RWPE2 (cell line): ENCODE measurements around the gene PTPRN2.
"Not testable (repeated sequence)": the region's sequence is repeated elsewhere in the genome, so short reads cannot be mapped to it uniquely, and the experiment has no call there.

Experiments used
- ATAC-seq: fragments of 200-7000 bp; cut with Tn5 transposase; 3 replicates; pipeline ENCODE4 v1.9.1; 2021; ENCODE audit warnings: low read depth
- DNase-seq: peaks from one replicate; pipeline ENCODE4 v3.0.0-alpha.2; 2020; ENCODE audit warnings: low spot score
- H3K27ac ChIP-seq: fragments of 450-650 bp; 2 replicates; pipeline ENCODE4 v1.5.1; 2017; ENCODE audit warnings: mild to moderate bottlenecking; ENCODE audit not compliant: poor library complexity, severe bottlenecking
- H3K27me3 ChIP-seq: fragments of 250-450 bp; sonication (Bioruptor Pico); 2 replicates; pipeline ENCODE4 v1.5.1; 2021; ENCODE audit warnings: mild to moderate bottlenecking, moderate library complexity; ENCODE audit not compliant: insufficient read depth, poor library complexity, severe bottlenecking
- H3K36me3 ChIP-seq: fragments of 250-450 bp; sonication (Bioruptor Pico); 2 replicates; pipeline ENCODE4 v1.5.1; 2020; ENCODE audit warnings: low read depth, mild to moderate bottlenecking, moderate library complexity
- H3K4me1 ChIP-seq: fragments of 250-450 bp; sonication (Bioruptor Pico); 2 replicates; pipeline ENCODE4 v1.5.1; 2021; ENCODE audit warnings: mild to moderate bottlenecking, moderate library complexity; ENCODE audit not compliant: insufficient read depth, poor library complexity, severe bottlenecking
- H3K4me3 ChIP-seq: fragments of 250-450 bp; sonication (Bioruptor Pico); 2 replicates; pipeline ENCODE4 v1.5.1; 2021; ENCODE audit warnings: mild to moderate bottlenecking, moderate library complexity; ENCODE audit not compliant: severe bottlenecking
- H3K9me3 ChIP-seq: fragments of 250-450 bp; sonication (Bioruptor Pico); 2 replicates; pipeline ENCODE4 v1.5.1; 2021; ENCODE audit warnings: mild to moderate bottlenecking, moderate library complexity; ENCODE audit not compliant: severe bottlenecking
- CTCF ChIP-seq: fragments of 450-650 bp; IDR thresholded peaks from one replicate; pipeline ENCODE4 v1.5.1; 2017; ENCODE audit warnings: mild to moderate bottlenecking, moderate library complexity; ENCODE audit not compliant: poor library complexity, severe bottlenecking

Gene PTPRN2

GRCh38 chr7:158458096-158458495, 129.5 kb downstream of the PTPRN2 start:
- no peak for ATAC-seq
- Histone ChIP-seq H3K9me3 (no peaks in the 10 kb centered on the region), H3K4me1 (no peaks in the 10 kb centered on the region), H3K36me3 (no peaks in the 10 kb centered on the region), H3K27me3 (no peaks in the 10 kb centered on the region), H3K4me3 (no peak overlapping the region), H3K27ac (no peak overlapping the region)
- TF ChIP-seq CTCF: no peak
- DNase-seq: no peak

GRCh38 chr7:158457586-158457985, 130.0 kb downstream of the PTPRN2 start:
- not testable (repeated sequence) for H3K27me3 ChIP-seq, ATAC-seq, H3K4me1 ChIP-seq, H3K9me3 ChIP-seq, H3K4me3 ChIP-seq, H3K36me3 ChIP-seq, H3K27ac ChIP-seq, DNase-seq

- no peak for TF ChIP-seq CTCF
Measured at GRCh38 chr7:158454631-158455030, 133.0 kb downstream of the PTPRN2 start.

GRCh38 chr7:158453663-158454062, 134.0 kb downstream of the PTPRN2 start:
- no peaks in the 10 kb centered on the region for H3K9me3 ChIP-seq
- H3K27ac ChIP-seq: no peak overlapping the region
- TF ChIP-seq CTCF: no peak
- DNase-seq (no peak), ATAC-seq (no peak)
- H3K4me1 ChIP-seq: no peaks in the 10 kb centered on the region
- peaks cover 4% of the 10 kb centered on the region for H3K27me3 ChIP-seq
- no peak overlapping the region for H3K4me3 ChIP-seq
- H3K36me3 ChIP-seq: no peaks in the 10 kb centered on the region

More at GRCh38 chr7:158454631-158455030, 133.0 kb downstream of the PTPRN2 start:
- Histone ChIP-seq H3K27me3 (peaks cover 4% of the 10 kb centered on the region), H3K4me3 (no peak overlapping the region), H3K27ac (no peak overlapping the region), H3K9me3 (no peaks in the 10 kb centered on the region), H3K4me1 (no peaks in the 10 kb centered on the region), H3K36me3 (no peaks in the 10 kb centered on the region)
- no peak for DNase-seq
- no peak for ATAC-seq

GRCh38 chr7:158452331-158452730, 135.3 kb downstream of the PTPRN2 start:
- no peak for ATAC-seq
- peaks cover 4% of the 10 kb centered on the region for H3K27me3 ChIP-seq

More at GRCh38 chr7:158452331-158452730, 135.3 kb downstream of the PTPRN2 start:
- Histone ChIP-seq H3K4me1 (no peaks in the 10 kb centered on the region), H3K36me3 (no peaks in the 10 kb centered on the region), H3K4me3 (no peak overlapping the region), H3K9me3 (no peaks in the 10 kb centered on the region), H3K27ac (no peak overlapping the region)
- no peak for DNase-seq
- no peak for TF ChIP-seq CTCF
